A673 (cell line): Measurements from ENCODE around the gene CLPSL1. TPM values are rescaled to one million over a fixed set of nuclear protein-coding genes. Genes with fewer than 3 reads are reported as not detected.

Experiments used
- BruUV-seq: library from RNA; stranded (reverse); fragments of 400-500 nt; replicated peaks from 2 replicates; lab custom pipeline; 2021; lab: Mats Ljungman, UMichigan
- CTCF ChIA-PET: fragments of 300-600 bp; sonication (Branson Sonifier 250); formaldehyde crosslinking; loops from one replicate; lab custom pipeline; 2022; ENCODE audit warnings: antibody characterized with exemption; lab: Charles Lee
- POLR2A ChIA-PET: fragments of 300-600 bp; sonication (Branson Sonifier 250); formaldehyde crosslinking; loops from one replicate; lab custom pipeline; 2022; ENCODE audit warnings: antibody characterized with exemption; ENCODE audit not compliant: low non-redundant PET; lab: Charles Lee
- DNase-seq: peaks from one replicate; pipeline ENCODE4 v3.0.0-alpha.2; 2015; ENCODE audit warnings: low spot score
- H3K27ac ChIP-seq: fragments of 200-600 bp; sonication (generic); 2 replicates; pipeline ENCODE4 v1.5.1; 2016; ENCODE audit warnings: mixed run types, low read depth, mild to moderate bottlenecking, mixed read lengths, antibody characterized with exemption, low read length; ENCODE audit not compliant: poor library complexity, severe bottlenecking
- H3K27me3 ChIP-seq: fragments of 200-600 bp; sonication (generic); replicated peaks from 2 replicates; pipeline ENCODE4 v1.6.1; 2017; ENCODE audit warnings: mixed run types, low read depth, mild to moderate bottlenecking, mixed read lengths, antibody characterized with exemption, low read length; ENCODE audit not compliant: insufficient read depth, poor library complexity
- H3K36me3 ChIP-seq: fragments of 200-600 bp; sonication (generic); 2 replicates; pipeline ENCODE4 v1.6.1; 2016; ENCODE audit warnings: mixed run types, mild to moderate bottlenecking, mixed read lengths, antibody characterized with exemption, low read length; ENCODE audit not compliant: insufficient read depth, poor library complexity, severe bottlenecking
- H3K4me1 ChIP-seq: fragments of 200-600 bp; sonication (generic); 2 replicates; pipeline ENCODE4 v1.6.1; 2017; ENCODE audit warnings: mixed run types, mild to moderate bottlenecking, mixed read lengths, antibody characterized with exemption, low read length; ENCODE audit not compliant: insufficient read depth, poor library complexity, severe bottlenecking
- H3K4me3 ChIP-seq: fragments of 200-600 bp; sonication (generic); 2 replicates; pipeline ENCODE4 v1.5.1; 2016; ENCODE audit warnings: low read depth, mixed run types, mild to moderate bottlenecking, mixed read lengths, low read length; ENCODE audit not compliant: poor library complexity, severe bottlenecking
- H3K9me3 ChIP-seq: fragments of 200-600 bp; sonication (generic); 2 replicates; pipeline ENCODE4 v1.6.1; 2016; ENCODE audit warnings: mixed run types, low read depth, mild to moderate bottlenecking, mixed read lengths, antibody characterized with exemption, low read length; ENCODE audit not compliant: poor library complexity, severe bottlenecking
- CTCF ChIP-seq: fragments of 300-800, 200-600 bp; sonication (generic); conservative IDR thresholded peaks from 2 replicates; pipeline ENCODE4 v1.5.1; 2017; ENCODE audit warnings: low read depth, mild to moderate bottlenecking, antibody characterized with exemption, low read length, moderate library complexity, mixed read lengths
- EZH2 ChIP-seq: fragments of 200-600 bp; sonication (generic); IDR thresholded peaks from 2 replicates; pipeline ENCODE4 v1.6.1; 2017; ENCODE audit warnings: borderline replicate concordance, low read depth, mild to moderate bottlenecking, mixed read lengths, antibody characterized with exemption, low read length; ENCODE audit not compliant: poor library complexity, severe bottlenecking
- intact Hi-C: fragments of 100-400 bp; cut with micrococcal nuclease; formaldehyde crosslinking; loops from one replicate; pipeline ENCODE4 v1.10.0; 2022; ENCODE audit not compliant: unreplicated experiment
- total RNA-seq: library from RNA; stranded (reverse); gene quantifications from 2 replicates; pipeline ENCODE4 v1.2.3, GENCODE V29; 2021

The CLPSL1 gene
- total RNA-seq, 1 experiment from 2014 or later, result not detected

GRCh38 chr6:35829306-35829705 is 48.5 kb downstream of the CLPSL1 start:
- TF ChIP-seq EZH2, result no peak
- no peak for TF ChIP-seq CTCF
- intact Hi-C loops, result no loop called here
- CTCF ChIA-PET, result no interaction called here
- Histone ChIP-seq H3K36me3 (peaks cover 7% of the 10 kb centered on the region), H3K4me3 (no peak overlapping the region), H3K27me3 (no peaks in the 10 kb centered on the region), H3K27ac (no peak overlapping the region), H3K4me1 (no peaks in the 10 kb centered on the region), H3K9me3 (no peaks in the 10 kb centered on the region)
- DNase-seq, result no peak
- BruUV-seq, result no TSS peak
- POLR2A ChIA-PET, result no interaction called here

DNA sequence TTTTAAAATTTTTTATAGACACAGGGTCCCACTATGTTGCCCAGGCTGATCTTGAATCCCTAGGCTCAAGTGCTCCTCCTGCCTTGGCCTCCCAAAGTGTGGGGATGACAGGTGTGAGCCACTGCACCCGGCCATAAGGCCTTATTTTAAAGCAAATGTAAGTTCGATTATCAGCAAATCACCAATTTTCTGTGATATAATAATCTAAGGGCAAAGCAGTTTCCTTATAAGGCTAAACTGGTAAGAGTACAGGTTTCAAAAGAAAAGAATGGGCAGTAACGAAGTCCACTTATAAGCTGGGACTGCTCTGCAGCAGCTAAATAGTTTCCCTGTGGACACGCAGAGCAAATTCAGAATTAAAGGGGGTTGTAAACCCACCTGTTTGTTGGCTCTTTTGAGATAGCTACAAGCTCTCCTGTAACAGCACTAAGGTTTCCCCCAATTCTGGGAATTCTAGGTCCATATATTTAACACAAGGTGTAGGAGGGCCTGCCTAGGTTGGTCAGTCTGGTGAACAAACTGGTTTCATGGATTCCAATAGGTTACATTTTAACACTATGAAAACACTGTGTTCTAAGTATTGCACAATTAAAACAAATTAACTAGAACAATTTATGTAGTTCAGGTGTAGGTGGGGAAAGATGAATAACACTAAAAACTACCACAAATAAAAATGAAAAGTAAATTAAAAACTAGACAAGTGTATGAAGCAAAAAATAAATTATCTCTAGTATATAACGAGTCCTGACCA is 50.6 kb downstream of the CLPSL1 start:
- H3K36me3 ChIP-seq, result peaks cover 23% of the 10 kb centered on the region
- no peak overlapping the region for H3K27ac ChIP-seq
- no peaks in the 10 kb centered on the region for H3K9me3 ChIP-seq
- H3K27me3 ChIP-seq, result no peaks in the 10 kb centered on the region
- H3K4me1 ChIP-seq, result no peaks in the 10 kb centered on the region
- TF ChIP-seq CTCF (no peak), EZH2 (no peak)
- CTCF ChIA-PET, result no interaction called here
- no TSS peak for BruUV-seq
- H3K4me3 ChIP-seq, result no peak overlapping the region
- no peak for DNase-seq
- intact Hi-C loops, result no loop called here
- POLR2A ChIA-PET, result no interaction called here

DNA sequence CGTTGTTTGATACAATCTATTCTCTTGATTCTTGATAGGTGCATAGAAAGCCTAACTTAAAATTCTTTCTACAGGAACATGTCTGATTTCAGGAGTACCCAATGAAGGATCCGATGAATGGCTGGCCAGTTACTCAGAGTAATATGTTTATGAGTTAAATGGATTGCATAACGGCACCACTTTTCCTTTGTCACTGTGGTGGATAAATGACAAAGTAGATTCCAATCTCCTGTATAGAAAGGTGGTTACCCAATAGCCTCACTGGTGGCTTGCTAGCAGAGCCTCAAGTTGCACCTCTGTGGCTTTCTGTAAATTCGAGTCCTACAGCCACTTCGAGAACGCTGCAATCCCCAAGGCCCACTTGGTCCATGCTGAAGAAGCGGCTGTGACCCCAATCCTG is 52.7 kb downstream of the CLPSL1 start:
- no peak for DNase-seq
- intact Hi-C loops, result no loop called here
- POLR2A ChIA-PET, result no interaction called here
- Histone ChIP-seq H3K4me3 (no peak overlapping the region), H3K27ac (no peak overlapping the region), H3K36me3 (peaks cover 37% of the 10 kb centered on the region), H3K9me3 (no peaks in the 10 kb centered on the region), H3K27me3 (no peaks in the 10 kb centered on the region), H3K4me1 (no peaks in the 10 kb centered on the region)
- BruUV-seq, result no TSS peak
- CTCF ChIA-PET, result no interaction called here
- TF ChIP-seq EZH2, result no peak
- no peak for TF ChIP-seq CTCF

Other genes with a start within 250 kb of the CLPSL1 start
- 20.4 and 26.2 TPM in 2 replicates for gene FKBP5, start 92.1 kb upstream of the CLPSL1 start, total RNA-seq
- gene ARMC12, start 44.0 kb upstream of the CLPSL1 start, total RNA-seq, result 0.74 and 1.0 TPM in 2 replicates
- not detected in 2 replicates for gene CLPSL2, start 4.4 kb upstream of the CLPSL1 start, total RNA-seq
- not detected in 2 replicates for gene CLPS, start 16.3 kb downstream of the CLPSL1 start, total RNA-seq
- not detected in 2 replicates for gene LHFPL5, start 24.3 kb downstream of the CLPSL1 start, total RNA-seq
- 103 and 104 TPM in 2 replicates for gene SRPK1, start 140.1 kb downstream of the CLPSL1 start, total RNA-seq
- gene SLC26A8, start 243.6 kb downstream of the CLPSL1 start, total RNA-seq, result not detected in 2 replicates
- 50.8 and 53.3 TPM in 2 replicates for gene MAPK14, start 246.8 kb downstream of the CLPSL1 start, total RNA-seq